ENCODE measurements around the gene TIAM2. TPM values are rescaled to one million over a fixed set of nuclear protein-coding genes. Genes with fewer than 3 reads are reported as not detected.

TIAM2 gene
- total and polyA plus RNA-seq, 9 of the 15 experiments (the other 6 are each of a cell fraction or from before 2014, with no cell fraction given) = 0.73 to 6.5 (median 4.3) TPM

DNA sequence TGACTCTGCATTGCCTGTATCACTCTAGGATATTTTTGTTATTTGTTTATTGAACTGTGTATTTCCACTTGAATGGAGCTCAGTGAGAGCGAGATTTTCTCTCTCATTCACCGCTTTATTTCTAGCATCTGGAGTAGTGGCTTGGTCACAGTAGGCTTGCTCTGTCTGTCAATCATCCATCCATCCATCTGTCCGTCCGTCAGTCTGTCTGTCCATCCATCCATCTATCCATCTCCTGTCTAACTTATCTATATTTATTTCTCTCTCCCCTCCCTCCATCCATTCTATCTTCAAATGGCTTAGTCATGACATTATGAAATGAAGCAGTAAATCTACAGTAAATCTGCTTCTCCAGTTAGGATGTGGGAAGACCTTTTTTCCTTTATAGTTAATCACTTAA, 94.6 kb downstream of the TIAM2 start:
- H3K27me3 ChIP-seq (ENCODE audit: control insufficient read depth in 2 of 2, insufficient read depth in 2 of 2, low read length in 2 of 2) = peaks cover 13 to 42% of the 10 kb centered on the region in 2 experiments; a peak in 4 of 5 replicates
- in situ Hi-C loops (cut with MboI) = no loop called here
- ChIA-PET POLR2A (interaction anchor here (0.8 to 1.1 kb wide), 2 partner anchors 9 to 27 kb away, joined by 3 read pairs; no protein-coding TSS in a partner anchor), CTCF (ENCODE audit: low intra/inter-chr PET ratio) (no interaction called here)
- no peaks in the 10 kb centered on the region for H3K36me3 ChIP-seq (ENCODE audit: control insufficient read depth, insufficient read depth, low read length)
- intact Hi-C loops (cut with micrococcal nuclease) = no loop called here
- H3K27ac ChIP-seq (ENCODE audit: extremely low read depth, low read depth, low read length) = no peak overlapping the region
- no peaks in the 10 kb centered on the region for H3K9me1 ChIP-seq (ENCODE audit: control insufficient read depth, insufficient read depth, low read length)
- no peaks in the 10 kb centered on the region for H3K79me2 ChIP-seq (ENCODE audit: control insufficient read depth, insufficient read depth, low read length)
- ATAC-seq (no peak), DNase-seq (ENCODE audit: extremely low read depth in 1 of 4, low spot score in 3 of 4) (no peak), FAIRE-seq (no peak)
- H2AFZ ChIP-seq (ENCODE audit: low read depth, low read length) = no peak overlapping the region
- WGBS (ENCODE audit: insufficient coverage, low coverage, missing lambda C conversion rate) = 0% methylated on average over 4 of the region's 4 CpGs
- H3K4me2 ChIP-seq (ENCODE audit: insufficient read depth, low read length) = no peak overlapping the region
- BruUV-seq (replicated peaks) = no TSS peak
- peaks cover 0 to 12% of the 10 kb centered on the region in 2 experiments; a peak in 4 of 5 replicates for H3K4me1 ChIP-seq (replicated peaks in 1 of 2; ENCODE audit: control insufficient read depth in 2 of 2, insufficient read depth in 2 of 2, low read length in 2 of 2)
- no peak overlapping the region for H3K4me3 ChIP-seq
- no peak overlapping the region for H3K9ac ChIP-seq (ENCODE audit: insufficient read depth in 1 of 2, low read depth in 2 of 2, low read length in 2 of 2)
- H3K9me3 ChIP-seq (replicated peaks; ENCODE audit: control insufficient read depth, insufficient read depth, low read depth, low read length) = no peaks in the 10 kb centered on the region
- no peaks in the 10 kb centered on the region; the same call in 1 of the 2 replicates for H4K20me1 ChIP-seq (replicated peaks; ENCODE audit: control insufficient read depth, insufficient read depth, low read length)
- TF ChIP-seq RAD51 (IDR thresholded peaks at IDR 0.05; ENCODE audit: borderline replicate concordance, low read depth) (no peak), NR1H2 (CRISPR knock-in tag; IDR thresholded peaks at IDR 0.05) (no peak), DACH1 (IDR thresholded peaks at IDR 0.05; ENCODE audit: partially characterized antibody) (no peak), MAFG (tag; conservative IDR thresholded peaks at IDR 0.05) (0 out of 2 replicates have a peak, but pooled peaks have one; percentile 9), SNRNP70 (optimal IDR thresholded peaks at IDR 0.05; ENCODE audit: low read depth, low read length) (no peak), PCBP1 (IDR thresholded peaks at IDR 0.05; ENCODE audit: low read depth, low read length, poor library complexity, severe bottlenecking) (no peak), HIVEP1 (CRISPR knock-in tag; IDR thresholded peaks at IDR 0.05) (no peak), CCNT2 (IDR thresholded peaks at IDR 0.05; ENCODE audit: borderline replicate concordance, extremely low read depth, insufficient read length, low read depth, low read length) (no peak), ESRRB (CRISPR knock-in tag; IDR thresholded peaks at IDR 0.05; ENCODE audit: borderline replicate concordance) (no peak), CHD4 (IDR thresholded peaks at IDR 0.05; ENCODE audit: insufficient read depth, insufficient replicate concordance, low read depth, low read length, poor library complexity, severe bottlenecking) (no peak), HINFP (tag; conservative IDR thresholded peaks at IDR 0.05; ENCODE audit: low read depth) (no peak), ZNF778 (CRISPR knock-in tag; IDR thresholded peaks at IDR 0.05) (no peak), SRSF7 (optimal IDR thresholded peaks at IDR 0.05; ENCODE audit: low read depth, low read length) (no peak), RFX1 (IDR thresholded peaks at IDR 0.05) (no peak), HNRNPH1 (optimal IDR thresholded peaks at IDR 0.05; ENCODE audit: low read depth, low read length) (no peak), PHF20 (IDR thresholded peaks at IDR 0.05; ENCODE audit: partially characterized antibody) (no peak), ELF2 (CRISPR knock-in tag; IDR thresholded peaks at IDR 0.05) (no peak), ZNF197 (CRISPR knock-in tag; IDR thresholded peaks at IDR 0.05; ENCODE audit: low read depth) (no peak), MEIS2 (IDR thresholded peaks at IDR 0.05; ENCODE audit: partially characterized antibody) (peak; percentile 61)
- TF ChIP-seq, protein P1, sequence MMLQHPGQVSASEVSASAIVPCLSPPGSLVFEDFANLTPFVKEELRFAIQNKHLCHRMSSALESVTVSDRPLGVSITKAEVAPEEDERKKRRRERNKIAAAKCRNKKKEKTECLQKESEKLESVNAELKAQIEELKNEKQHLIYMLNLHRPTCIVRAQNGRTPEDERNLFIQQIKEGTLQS (IDR thresholded peaks at IDR 0.05) = no peak
- TF ChIP-seq, protein P1 (CRISPR knock-in tag; conservative IDR thresholded peaks at IDR 0.05) = no peak
- TF ChIP-seq, protein P2, sequence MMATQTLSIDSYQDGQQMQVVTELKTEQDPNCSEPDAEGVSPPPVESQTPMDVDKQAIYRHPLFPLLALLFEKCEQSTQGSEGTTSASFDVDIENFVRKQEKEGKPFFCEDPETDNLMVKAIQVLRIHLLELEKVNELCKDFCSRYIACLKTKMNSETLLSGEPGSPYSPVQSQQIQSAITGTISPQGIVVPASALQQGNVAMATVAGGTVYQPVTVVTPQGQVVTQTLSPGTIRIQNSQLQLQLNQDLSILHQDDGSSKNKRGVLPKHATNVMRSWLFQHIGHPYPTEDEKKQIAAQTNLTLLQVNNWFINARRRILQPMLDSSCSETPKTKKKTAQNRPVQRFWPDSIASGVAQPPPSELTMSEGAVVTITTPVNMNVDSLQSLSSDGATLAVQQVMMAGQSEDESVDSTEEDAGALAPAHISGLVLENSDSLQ (IDR thresholded peaks at IDR 0.05) = peak; percentile 78

All from K562 (cell line).